Testis (tissue), 3 donors: ENCODE data around the gene ARSJ. TPM values are rescaled to one million over a fixed set of nuclear protein-coding genes. Genes with fewer than 3 reads are reported as not detected.

Experiments
- DNase-seq: peaks from one replicate; pipeline ENCODE4 v3.0.0-alpha.2; 2019
- H3K27ac ChIP-seq, 2 donors: fragments of 200-600 bp; sonication (generic); one replicate each; pipeline ENCODE4 v1.5.1; 2019
- H3K27me3 ChIP-seq: fragments of 200-600 bp; sonication (generic); one replicate; pipeline ENCODE4 v1.5.1; 2019
- H3K36me3 ChIP-seq: fragments of 200-600 bp; sonication (generic); one replicate; pipeline ENCODE4 v1.5.1; 2017; ENCODE audit warnings: low read depth; ENCODE audit errors: missing control alignments
- H3K4me1 ChIP-seq: fragments of 200-600 bp; sonication (generic); one replicate; pipeline ENCODE4 v1.5.1; 2019
- H3K4me3 ChIP-seq, 2 donors: fragments of 200-600 bp; sonication (generic); one replicate each; pipeline ENCODE4 v1.5.1; 2017 to 2019
- H3K9me3 ChIP-seq: fragments of 200-600 bp; sonication (generic); one replicate; pipeline ENCODE4 v1.5.1; 2017
- POLR2A ChIP-seq: fragments of 450-650 bp; IDR thresholded peaks from one replicate; pipeline ENCODE4 v1.6.1; 2017; ENCODE audit warnings: antibody characterized with exemption, mild to moderate bottlenecking, moderate library complexity
- WGBS, 2 donors: methylation state at CpG; one replicate each; pipeline ENCODE4 v1.1.5; 2018; 5-methylcytosine and 5-hydroxymethylcytosine counted together
- intact Hi-C: fragments of 100-400 bp; cut with DNase I; formaldehyde crosslinking; loops from one replicate; pipeline ENCODE4 v1.15.1; 2023; ENCODE audit warnings: low total_unique reads
- polyA plus RNA-seq: library from polyadenylated mRNA; stranded (reverse); fragments of 350-450 nt; fragmentation: Illumina TruSeq; extraction: RNeasy Lipid Tissue Mini Kit (QIAGEN cat#74804); gene quantifications from one replicate; pipeline ENCODE4 v1.2.3, GENCODE V29; 2014; ENCODE audit warnings: low read depth, low replicate concordance; ENCODE audit not compliant: insufficient read depth
- total RNA-seq, 2 donors: library from RNA; depleted of rRNA; stranded (reverse); fragments of >200 nt; gene quantifications; one replicate each; pipeline ENCODE4 v1.2.3, GENCODE V29; 2016
- TF ChIP-seq, protein P1 (sequence below), 3 experiments: fragments of 450-650 bp in 2 of 3; fragments of 200-600 bp in 1 of 3; sonication (generic) in 1 of 3; IDR thresholded peaks; one replicate each; pipeline ENCODE4 v1.5.1; 2016 to 2019; ENCODE audit warnings: antibody characterized with exemption in 3 of 3, mild to moderate bottlenecking in 2 of 3, moderate library complexity in 1 of 3

ARSJ gene
- total and polyA plus RNA-seq, 3 donors from 2014 or later: 0.55 to 1.6 (median 0.74) TPM

- Histone ChIP-seq H3K27ac (no peak overlapping the region), H3K27me3 (no peaks in the 10 kb centered on the region), H3K4me3 (no peak overlapping the region), H3K4me1 (no peaks in the 10 kb centered on the region), H3K9me3 (no peaks in the 10 kb centered on the region), H3K36me3 (no peaks in the 10 kb centered on the region)
- TF ChIP-seq, protein P1, sequence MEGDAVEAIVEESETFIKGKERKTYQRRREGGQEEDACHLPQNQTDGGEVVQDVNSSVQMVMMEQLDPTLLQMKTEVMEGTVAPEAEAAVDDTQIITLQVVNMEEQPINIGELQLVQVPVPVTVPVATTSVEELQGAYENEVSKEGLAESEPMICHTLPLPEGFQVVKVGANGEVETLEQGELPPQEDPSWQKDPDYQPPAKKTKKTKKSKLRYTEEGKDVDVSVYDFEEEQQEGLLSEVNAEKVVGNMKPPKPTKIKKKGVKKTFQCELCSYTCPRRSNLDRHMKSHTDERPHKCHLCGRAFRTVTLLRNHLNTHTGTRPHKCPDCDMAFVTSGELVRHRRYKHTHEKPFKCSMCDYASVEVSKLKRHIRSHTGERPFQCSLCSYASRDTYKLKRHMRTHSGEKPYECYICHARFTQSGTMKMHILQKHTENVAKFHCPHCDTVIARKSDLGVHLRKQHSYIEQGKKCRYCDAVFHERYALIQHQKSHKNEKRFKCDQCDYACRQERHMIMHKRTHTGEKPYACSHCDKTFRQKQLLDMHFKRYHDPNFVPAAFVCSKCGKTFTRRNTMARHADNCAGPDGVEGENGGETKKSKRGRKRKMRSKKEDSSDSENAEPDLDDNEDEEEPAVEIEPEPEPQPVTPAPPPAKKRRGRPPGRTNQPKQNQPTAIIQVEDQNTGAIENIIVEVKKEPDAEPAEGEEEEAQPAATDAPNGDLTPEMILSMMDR (IDR thresholded peaks at IDR 0.05): no peak
- no peak for TF ChIP-seq POLR2A
- DNase-seq: no peak
- intact Hi-C loops: no loop called here
Measured at GRCh38 chr4:113899271-113900070, 80.0 kb downstream of the ARSJ start.

DNA sequence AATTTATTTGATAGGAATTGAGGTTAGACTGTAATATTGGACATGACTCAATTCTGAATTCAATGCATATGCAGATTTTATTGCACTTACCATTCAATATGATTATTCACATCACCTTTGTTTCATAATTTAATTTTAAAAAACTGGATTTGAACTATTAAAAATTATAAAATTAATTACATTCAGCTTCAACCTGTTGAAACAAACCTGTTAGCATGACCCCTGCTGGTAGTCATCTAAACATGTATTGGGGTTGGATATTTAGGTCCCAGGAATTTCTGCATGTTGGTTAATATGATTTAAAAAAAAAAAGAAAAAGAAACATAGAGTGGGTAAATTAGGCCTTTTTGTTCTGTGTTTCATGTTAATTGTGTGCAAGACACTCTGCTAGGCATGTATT is 85.9 kb downstream of the ARSJ start:
- no peaks in the 10 kb centered on the region for H3K36me3 ChIP-seq
- no peak for DNase-seq
- intact Hi-C loops: no loop called here
- H3K4me1 ChIP-seq: no peaks in the 10 kb centered on the region
- no peak overlapping the region for H3K4me3 ChIP-seq
- H3K27ac ChIP-seq: no peak overlapping the region
- TF ChIP-seq, protein P1 (IDR thresholded peaks at IDR 0.05): no peak
- no peak for TF ChIP-seq POLR2A
- H3K27me3 ChIP-seq: no peaks in the 10 kb centered on the region
- no peaks in the 10 kb centered on the region for H3K9me3 ChIP-seq

DNA sequence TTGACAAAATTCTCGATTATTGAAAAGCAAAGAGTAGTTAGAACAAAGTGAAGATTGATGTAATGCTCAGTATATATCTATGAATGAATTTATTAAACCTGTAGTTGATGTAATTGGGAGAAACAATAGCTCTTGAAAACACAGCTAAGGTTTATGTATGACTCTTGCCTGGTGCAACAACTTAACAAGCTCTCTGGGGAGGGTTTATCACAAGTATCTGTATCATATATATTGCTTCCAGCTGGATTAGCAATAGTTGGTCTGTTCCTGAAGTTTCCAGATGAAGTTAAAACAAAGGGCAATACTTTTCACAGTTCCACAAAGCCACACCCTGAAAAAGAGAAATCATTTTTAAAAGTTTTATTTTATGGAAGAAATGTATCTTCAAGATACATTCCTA is 91.4 kb downstream of the ARSJ start:
- no peaks in the 10 kb centered on the region for H3K4me1 ChIP-seq
- H3K4me3 ChIP-seq: no peak overlapping the region
- H3K36me3 ChIP-seq: no peaks in the 10 kb centered on the region
- no peak for TF ChIP-seq POLR2A
- TF ChIP-seq, protein P1 (IDR thresholded peaks at IDR 0.05): no peak
- H3K27me3 ChIP-seq: no peaks in the 10 kb centered on the region
- H3K27ac ChIP-seq: no peak overlapping the region
- H3K9me3 ChIP-seq: no peaks in the 10 kb centered on the region
- intact Hi-C loops: no loop called here
- no peak for DNase-seq
- WGBS, 2 donors: 87 to 92% methylated on average over 1 of the region's 1 CpG

GRCh38 chr4:113885291-113885690 is 94.2 kb downstream of the ARSJ start:
- 91 to 95% methylated on average over 3 of the region's 3 CpGs for WGBS, 2 donors
- Histone ChIP-seq H3K27me3 (no peaks in the 10 kb centered on the region), H3K36me3 (no peaks in the 10 kb centered on the region), H3K4me1 (no peaks in the 10 kb centered on the region), H3K4me3 (no peak overlapping the region), H3K9me3 (no peaks in the 10 kb centered on the region), H3K27ac (no peak overlapping the region)
- TF ChIP-seq, protein P1 (IDR thresholded peaks at IDR 0.05): no peak
- no peak for TF ChIP-seq POLR2A
- DNase-seq: no peak
- intact Hi-C loops: no loop called here

DNA sequence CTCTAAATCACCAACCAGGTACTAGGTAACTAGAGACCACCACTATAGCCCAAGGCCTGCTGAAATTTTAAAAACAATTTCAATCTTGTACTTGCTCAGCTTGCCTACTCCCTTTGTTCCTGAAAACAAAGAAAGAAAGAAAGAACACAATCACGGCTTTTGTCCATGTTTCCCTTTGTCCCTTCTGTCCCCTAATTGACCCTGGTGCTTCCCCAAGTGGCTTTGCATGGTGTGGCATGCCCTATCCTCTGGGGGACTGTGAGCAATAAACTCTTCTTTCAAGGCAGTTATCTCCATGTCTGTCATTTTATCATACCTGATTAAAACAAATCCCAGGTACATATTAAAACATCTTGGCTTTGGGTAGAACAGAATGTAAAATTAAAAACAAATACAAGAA is 94.8 kb downstream of the ARSJ start:
- 53 to 83% methylated on average over 1 of the region's 1 CpG for WGBS, 2 donors
- Histone ChIP-seq H3K4me1 (no peaks in the 10 kb centered on the region), H3K27me3 (no peaks in the 10 kb centered on the region), H3K9me3 (no peaks in the 10 kb centered on the region), H3K27ac (no peak overlapping the region), H3K36me3 (no peaks in the 10 kb centered on the region), H3K4me3 (no peak overlapping the region)
- no peak for DNase-seq
- TF ChIP-seq, protein P1 (IDR thresholded peaks at IDR 0.05): no peak
- no peak for TF ChIP-seq POLR2A
- intact Hi-C loops: no loop called here
